ENCODE measurements around the gene GAPT. TPM values are rescaled to one million over a fixed set of nuclear protein-coding genes. Genes with fewer than 3 reads are reported as not detected.

The GAPT gene
- total and polyA plus RNA-seq, 2 donors (not counting 1 experiment from before 2014, with no cell fraction given) = not detected

DNA sequence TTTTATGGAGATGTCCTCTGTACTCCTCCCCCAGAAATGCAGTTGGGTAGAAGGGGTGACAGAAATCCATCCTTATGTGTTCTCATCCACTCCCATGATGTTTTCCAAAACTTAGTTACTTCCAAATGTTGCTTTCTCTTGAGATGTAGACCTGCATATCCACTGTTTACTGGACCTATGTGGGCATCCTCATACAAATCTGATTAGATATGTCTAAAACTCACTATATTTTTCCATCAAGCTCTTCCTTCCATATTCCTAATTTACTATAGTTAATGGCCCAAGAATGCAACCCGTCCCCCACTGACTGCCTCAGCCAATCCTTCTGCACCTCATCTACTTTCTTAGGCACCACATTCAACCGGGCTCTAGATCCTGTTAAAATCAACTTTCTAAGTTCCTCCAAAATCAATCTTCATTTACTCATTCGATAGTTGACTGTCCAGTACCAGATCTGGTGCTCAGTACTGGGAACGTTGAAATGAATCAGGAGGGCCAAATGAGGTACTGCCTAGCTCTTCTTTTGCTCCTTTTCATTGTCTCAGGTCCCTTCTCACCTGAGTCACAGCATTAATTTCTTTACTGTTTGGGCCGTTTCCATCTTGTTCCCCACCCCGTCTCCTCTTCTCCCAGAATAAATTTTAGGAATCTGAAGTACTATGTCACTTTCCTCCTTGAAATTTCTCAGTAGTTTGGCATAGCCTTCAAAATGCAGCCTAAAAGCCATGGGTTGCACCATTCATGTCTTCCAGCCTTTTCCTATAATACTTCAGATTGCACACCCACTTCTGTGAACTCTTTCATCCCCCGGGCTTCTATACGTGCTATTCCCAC, 39.3 kb upstream of the GAPT start:
- Histone ChIP-seq H3K4me3 (replicated peaks in 1 of 4; ENCODE audit: control extremely low read depth in 1 of 4, insufficient read depth in 1 of 4, low read depth in 3 of 4, low read length in 4 of 4) (no peak overlapping the region), H3K9me3 (ENCODE audit: control insufficient read depth, insufficient read depth, low read depth, low read length) (no peaks in the 10 kb centered on the region), H3K79me2 (ENCODE audit: control insufficient read depth, insufficient read depth, low read length) (peaks cover 1% of the 10 kb centered on the region), H4K20me1 (ENCODE audit: control insufficient read depth, extremely low read depth, insufficient read depth, low read length) (no peaks in the 10 kb centered on the region), H2AFZ (ENCODE audit: low read length) (no peak overlapping the region), H3K4me1 (ENCODE audit: control insufficient read depth, extremely low read depth, insufficient read depth, low read length) (no peaks in the 10 kb centered on the region), H3K27me3 (ENCODE audit: control insufficient read depth, insufficient read depth, low read length) (no peaks in the 10 kb centered on the region), H3K4me2 (ENCODE audit: extremely low read depth, insufficient read depth, low read length) (no peak overlapping the region), H3K9ac (ENCODE audit: insufficient read depth, low read length) (no peak overlapping the region), H3K27ac (ENCODE audit: insufficient read depth, low read length) (no peak overlapping the region), H3K36me3 (ENCODE audit: control insufficient read depth, insufficient read depth, low read length) (peaks cover 12% of the 10 kb centered on the region)
- DNase-seq (ENCODE audit: low read depth in 2 of 2) = peak in 1 of 2 donors; percentile 41
- TF ChIP-seq, protein P1, sequence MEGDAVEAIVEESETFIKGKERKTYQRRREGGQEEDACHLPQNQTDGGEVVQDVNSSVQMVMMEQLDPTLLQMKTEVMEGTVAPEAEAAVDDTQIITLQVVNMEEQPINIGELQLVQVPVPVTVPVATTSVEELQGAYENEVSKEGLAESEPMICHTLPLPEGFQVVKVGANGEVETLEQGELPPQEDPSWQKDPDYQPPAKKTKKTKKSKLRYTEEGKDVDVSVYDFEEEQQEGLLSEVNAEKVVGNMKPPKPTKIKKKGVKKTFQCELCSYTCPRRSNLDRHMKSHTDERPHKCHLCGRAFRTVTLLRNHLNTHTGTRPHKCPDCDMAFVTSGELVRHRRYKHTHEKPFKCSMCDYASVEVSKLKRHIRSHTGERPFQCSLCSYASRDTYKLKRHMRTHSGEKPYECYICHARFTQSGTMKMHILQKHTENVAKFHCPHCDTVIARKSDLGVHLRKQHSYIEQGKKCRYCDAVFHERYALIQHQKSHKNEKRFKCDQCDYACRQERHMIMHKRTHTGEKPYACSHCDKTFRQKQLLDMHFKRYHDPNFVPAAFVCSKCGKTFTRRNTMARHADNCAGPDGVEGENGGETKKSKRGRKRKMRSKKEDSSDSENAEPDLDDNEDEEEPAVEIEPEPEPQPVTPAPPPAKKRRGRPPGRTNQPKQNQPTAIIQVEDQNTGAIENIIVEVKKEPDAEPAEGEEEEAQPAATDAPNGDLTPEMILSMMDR (conservative IDR thresholded peaks at IDR 0.05 in 1 of 2, IDR thresholded peaks at IDR 0.05 in 1 of 2; ENCODE audit: low read depth in 1 of 2, low read length in 2 of 2) = no peak
- no peak for TF ChIP-seq EZH2 (IDR thresholded peaks at IDR 0.05; ENCODE audit: low read length, missing control alignments)

GRCh38 chr5:58452566-58453258, 38.5 kb upstream of the GAPT start:
- H4K20me1 ChIP-seq (ENCODE audit: control insufficient read depth, extremely low read depth, insufficient read depth, low read length) = no peaks in the 10 kb centered on the region
- no peak overlapping the region for H3K4me2 ChIP-seq (ENCODE audit: extremely low read depth, insufficient read depth, low read length)
- peak in 1 of 2 donors; percentile 43 for DNase-seq (ENCODE audit: low read depth in 2 of 2)
- no peak overlapping the region for H3K27ac ChIP-seq (ENCODE audit: insufficient read depth, low read length)
- no peaks in the 10 kb centered on the region for H3K4me1 ChIP-seq (ENCODE audit: control insufficient read depth, extremely low read depth, insufficient read depth, low read length)
- H3K9me3 ChIP-seq (ENCODE audit: control insufficient read depth, insufficient read depth, low read depth, low read length) = no peaks in the 10 kb centered on the region
- H3K36me3 ChIP-seq (ENCODE audit: control insufficient read depth, insufficient read depth, low read length) = peaks cover 13% of the 10 kb centered on the region
- H3K9ac ChIP-seq (ENCODE audit: insufficient read depth, low read length) = no peak overlapping the region
- no peaks in the 10 kb centered on the region for H3K27me3 ChIP-seq (ENCODE audit: control insufficient read depth, insufficient read depth, low read length)
- TF ChIP-seq EZH2 (IDR thresholded peaks at IDR 0.05; ENCODE audit: low read length, missing control alignments) = no peak
- TF ChIP-seq, protein P1 (conservative IDR thresholded peaks at IDR 0.05 in 1 of 2, IDR thresholded peaks at IDR 0.05 in 1 of 2; ENCODE audit: low read depth in 1 of 2, low read length in 2 of 2) = no peak
- H3K79me2 ChIP-seq (ENCODE audit: control insufficient read depth, insufficient read depth, low read length) = peaks cover 9% of the 10 kb centered on the region
- no peak overlapping the region for H2AFZ ChIP-seq (ENCODE audit: low read length)
- no peak overlapping the region for H3K4me3 ChIP-seq (replicated peaks in 1 of 4; ENCODE audit: control extremely low read depth in 1 of 4, insufficient read depth in 1 of 4, low read depth in 3 of 4, low read length in 4 of 4)

GRCh38 chr5:58453306-58453705, 37.9 kb upstream of the GAPT start:
- Histone ChIP-seq H3K4me3 (replicated peaks in 1 of 4; ENCODE audit: control extremely low read depth in 1 of 4, insufficient read depth in 1 of 4, low read depth in 3 of 4, low read length in 4 of 4) (peak overlapping the region in 1 of 4 experiments; percentile 89), H3K27ac (ENCODE audit: insufficient read depth, low read length) (no peak overlapping the region)

More at GRCh38 chr5:58453306-58453705, 37.9 kb upstream of the GAPT start:
- H3K4me1 ChIP-seq (ENCODE audit: control insufficient read depth, extremely low read depth, insufficient read depth, low read length) = no peaks in the 10 kb centered on the region
- no peak overlapping the region for H3K9ac ChIP-seq (ENCODE audit: insufficient read depth, low read length)
- no peak overlapping the region for H3K4me2 ChIP-seq (ENCODE audit: extremely low read depth, insufficient read depth, low read length)
- no peaks in the 10 kb centered on the region for H4K20me1 ChIP-seq (ENCODE audit: control insufficient read depth, extremely low read depth, insufficient read depth, low read length)
- H3K27me3 ChIP-seq (ENCODE audit: control insufficient read depth, insufficient read depth, low read length) = no peaks in the 10 kb centered on the region
- TF ChIP-seq, protein P1 (conservative IDR thresholded peaks at IDR 0.05 in 1 of 2, IDR thresholded peaks at IDR 0.05 in 1 of 2; ENCODE audit: low read depth in 1 of 2, low read length in 2 of 2) = no peak
- TF ChIP-seq EZH2 (IDR thresholded peaks at IDR 0.05; ENCODE audit: low read length, missing control alignments) = no peak
- DNase-seq (ENCODE audit: low read depth in 2 of 2) = no peak
- H3K79me2 ChIP-seq (ENCODE audit: control insufficient read depth, insufficient read depth, low read length) = peaks cover 15% of the 10 kb centered on the region
- H3K36me3 ChIP-seq (ENCODE audit: control insufficient read depth, insufficient read depth, low read length) = peaks cover 13% of the 10 kb centered on the region
- no peaks in the 10 kb centered on the region for H3K9me3 ChIP-seq (ENCODE audit: control insufficient read depth, insufficient read depth, low read depth, low read length)
- no peak overlapping the region for H2AFZ ChIP-seq (ENCODE audit: low read length)
